Measurements from ENCODE around the gene GPR137. TPM values are rescaled to one million over a fixed set of nuclear protein-coding genes. Genes with fewer than 3 reads are reported as not detected.

GPR137 gene
- total and polyA plus RNA-seq, 2 experiments from 2014 or later: 16.3 to 32.5 TPM

GRCh38 chr11:64320556-64320955 is 34.9 kb downstream of the GPR137 start:
- DNase-seq (ENCODE audit: low spot score) (no peak), ATAC-seq (no peak)
- Histone ChIP-seq H3K79me2 (replicated peaks; ENCODE audit: insufficient read depth) (peaks cover 16% of the 10 kb centered on the region), H3K27me3 (ENCODE audit: insufficient read depth) (no peaks in the 10 kb centered on the region), H3K4me2 (no peak overlapping the region), H3K4me1 (ENCODE audit: insufficient read depth) (peaks cover 17% of the 10 kb centered on the region), H3K27ac (ENCODE audit: low read depth) (no peak overlapping the region), H3K36me3 (ENCODE audit: insufficient read depth) (peaks cover 3% of the 10 kb centered on the region; the same call in 1 of the 2 replicates), H2AFZ (no peak overlapping the region), H3K9me2 (ENCODE audit: insufficient read depth) (no peaks in the 10 kb centered on the region), H3F3A (replicated peaks; ENCODE audit: low read depth) (0 out of 2 replicates have a peak, but pooled peaks cover 8% of the 10 kb centered on the region), H4K20me1 (replicated peaks; ENCODE audit: insufficient read depth) (no peaks in the 10 kb centered on the region; the same call in 1 of the 2 replicates), H3K4me3 (no peak overlapping the region)
- Mint-ChIP-seq H3K36me3 (ENCODE audit: low read depth) (peaks cover 38% of the 10 kb centered on the region), H3K27me3 (ENCODE audit: insufficient read depth, low read depth, poor library complexity) (peaks cover 21% of the 10 kb centered on the region), H3K4me3 (peak overlapping the region; percentile 98; the same call in 2 of the 3 replicates), H3K4me1 (peaks cover 27% of the 10 kb centered on the region), H3K27ac (no peak overlapping the region), H3K9me3 (no peaks in the 10 kb centered on the region; the same call in 1 of the 3 replicates)
- TF ChIP-seq EZH2phosphoT487 (IDR thresholded peaks at IDR 0.05; ENCODE audit: unreplicated experiment) (no peak), ZNF462 (CRISPR knock-in tag; IDR thresholded peaks at IDR 0.05) (no peak), ZNF331 (CRISPR knock-in tag; IDR thresholded peaks at IDR 0.05; ENCODE audit: low read depth) (no peak), ZNF114 (CRISPR knock-in tag; IDR thresholded peaks at IDR 0.05) (no peak), POLR2AphosphoS5 (IDR thresholded peaks at IDR 0.05; ENCODE audit: low read depth) (no peak), CREB1 (CRISPR knock-in tag; IDR thresholded peaks at IDR 0.05; ENCODE audit: low read depth) (no peak), STAT1 (IDR thresholded peaks at IDR 0.05; ENCODE audit: unreplicated experiment) (no peak), ETS1 (IDR thresholded peaks at IDR 0.05) (no peak), REST (IDR thresholded peaks at IDR 0.05; ENCODE audit: unreplicated experiment) (no peak), EZH2 (IDR thresholded peaks at IDR 0.05; ENCODE audit: low read depth, unreplicated experiment) (no peak)

Data from GM23338 (cell line).